HCT116 (cell line): Measurements from ENCODE around the gene BCL2L2. TPM values are rescaled to one million over a fixed set of nuclear protein-coding genes. Genes with fewer than 3 reads are reported as not detected.

ENCODE experiments used
- ATAC-seq: fragments of 200-7000 bp; cut with Tn5 transposase; 2 replicates; pipeline ENCODE4 v1.9.1; 2020; ENCODE audit warnings: mild to moderate bottlenecking, moderate library complexity
- BruUV-seq: library from RNA; stranded (reverse); fragments of 400-500 nt; replicated peaks from 2 replicates; lab custom pipeline; 2021; lab: Mats Ljungman, UMichigan
- CTCF ChIA-PET: fragments of 300-600 bp; sonication (Branson Sonifier 250); formaldehyde crosslinking; loops from one replicate; lab custom pipeline; 2021; ENCODE audit warnings: antibody characterized with exemption; lab: Charles Lee
- POLR2A ChIA-PET: fragments of 300-600, 350-600 bp; sonication (Branson Sonifier 250); formaldehyde crosslinking; loops from one replicate; lab custom pipeline; 2021; ENCODE audit warnings: antibody characterized with exemption; lab: Charles Lee
- RAD21 ChIA-PET, 2 experiments: fragments of 300-600 bp; sonication (Branson Sonifier 250); formaldehyde crosslinking; loops; one replicate each; lab custom pipeline; 2023; ENCODE audit warnings: low total read pairs in 2 of 2; ENCODE audit not compliant: uncharacterized antibody in 2 of 2, unreplicated experiment in 2 of 2, low non-redundant PET in 1 of 2; lab: Charles Lee
- DNase-seq: peaks from one replicate; pipeline ENCODE4 v3.0.0-alpha.2; 2010; ENCODE audit warnings: low read depth, low spot score
- H2AFZ ChIP-seq: fragments of 200-600 bp; shearing (Covaris generic), sonication (generic); 2 replicates; pipeline ENCODE4 v1.6.1; 2017; ENCODE audit warnings: low read depth, mixed run types, mixed read lengths, antibody characterized with exemption, low read length; ENCODE audit not compliant: poor library complexity, severe bottlenecking
- H3K27ac ChIP-seq: 2 replicates; pipeline ENCODE4 v1.5.1; 2012; ENCODE audit warnings: low read depth, low read length
- H3K27me3 ChIP-seq: fragments of 200-600 bp; sonication (generic); 2 replicates; pipeline ENCODE4 v1.6.1; 2016; ENCODE audit warnings: mixed run types, low read length, mixed read lengths; ENCODE audit not compliant: insufficient read depth
- H3K36me3 ChIP-seq, 2 experiments: fragments of 200-500 bp in 1 of 2; fragments of 200-600 bp in 1 of 2; sonication (Bioruptor generic) in 1 of 2; sonication (generic) in 1 of 2; 2 replicates each; pipeline versions ENCODE4 v1.5.1 to v1.6.1; 2014 to 2016; ENCODE audit warnings: low read length in 2 of 2, inconsistent platforms in 1 of 2, mixed read lengths in 1 of 2, mixed run types in 1 of 2; ENCODE audit not compliant: insufficient read depth in 2 of 2, control insufficient read depth in 1 of 2
- H3K4me1 ChIP-seq, 2 experiments: fragments of 200-600 bp in 1 of 2; sonication (generic) in 1 of 2; 2 replicates each; pipeline versions ENCODE4 v1.5.1 to v1.6.1; 2012 to 2017; ENCODE audit warnings: low read length in 2 of 2, inconsistent platforms in 1 of 2, mild to moderate bottlenecking in 1 of 2, mixed read lengths in 1 of 2, mixed run types in 1 of 2, moderate library complexity in 1 of 2; ENCODE audit not compliant: insufficient read depth in 2 of 2, control insufficient read depth in 1 of 2
- H3K4me2 ChIP-seq: fragments of 200-600 bp; sonication (generic); 2 replicates; pipeline ENCODE4 v1.6.1; 2017; ENCODE audit warnings: mixed run types, low read length, mixed read lengths
- H3K4me3 ChIP-seq, 2 experiments: fragments of 200-600 bp in 1 of 2; sonication (generic) in 1 of 2; replicated peaks in 1 of 2; 2 replicates each; pipeline ENCODE4 v1.5.1; 2011 to 2016; ENCODE audit warnings: low read length in 2 of 2, control low read depth in 1 of 2, low read depth in 1 of 2, mild to moderate bottlenecking in 1 of 2, mixed read lengths in 1 of 2, mixed run types in 1 of 2
- H3K79me2 ChIP-seq: fragments of 200-600 bp; sonication (generic); 2 replicates; pipeline ENCODE4 v1.6.1; 2017; ENCODE audit warnings: mild to moderate bottlenecking, mixed run types, low read length, moderate library complexity, mixed read lengths; ENCODE audit not compliant: insufficient read depth
- H3K9ac ChIP-seq: fragments of 200-600 bp; sonication (generic); 2 replicates; pipeline ENCODE4 v1.6.1; 2016; ENCODE audit warnings: low read length, mixed read lengths
- H3K9me2 ChIP-seq: fragments of 200-600 bp; sonication (generic), shearing (Covaris generic); 2 replicates; pipeline ENCODE4 v1.6.1; 2017; ENCODE audit warnings: mixed run types, mild to moderate bottlenecking, moderate library complexity; ENCODE audit not compliant: insufficient read depth
- H3K9me3 ChIP-seq, 2 experiments: fragments of 200-500 bp in 1 of 2; fragments of 200-600 bp in 1 of 2; sonication (Bioruptor generic) in 1 of 2; sonication (generic) in 1 of 2; 2 replicates each; pipeline ENCODE4 v1.6.1; 2014 to 2017; ENCODE audit warnings: low read length in 2 of 2, mixed read lengths in 2 of 2, inconsistent platforms in 1 of 2, low read depth in 1 of 2, mild to moderate bottlenecking in 1 of 2, mixed run types in 1 of 2, moderate library complexity in 1 of 2; ENCODE audit not compliant: control insufficient read depth in 1 of 2, insufficient read depth in 1 of 2
- H4K20me1 ChIP-seq: fragments of 200-600 bp; sonication (generic), shearing (Covaris generic); 2 replicates; pipeline ENCODE4 v1.6.1; 2017; ENCODE audit warnings: mixed run types, mild to moderate bottlenecking, moderate library complexity; ENCODE audit not compliant: insufficient read depth
- CBX3 ChIP-seq: IDR thresholded peaks from 2 replicates; pipeline ENCODE4 v1.6.1; 2012; ENCODE audit warnings: low read depth
- ELF1 ChIP-seq: IDR thresholded peaks from 2 replicates; pipeline ENCODE4 v1.6.1; 2012; ENCODE audit warnings: low read depth, borderline replicate concordance
- JUND ChIP-seq: IDR thresholded peaks from 2 replicates; pipeline ENCODE4 v1.6.1; 2012
- SRF ChIP-seq: IDR thresholded peaks from 2 replicates; pipeline ENCODE4 v1.6.1; 2012; ENCODE audit warnings: low read depth
- TCF7L2 ChIP-seq: IDR thresholded peaks from 2 replicates; pipeline ENCODE4 v1.7.0; 2011; ENCODE audit warnings: borderline replicate concordance, inconsistent platforms; ENCODE audit not compliant: insufficient read depth, insufficient read length; ENCODE audit errors: extremely low read depth
- intact Hi-C: fragments of 100-400 bp; cut with micrococcal nuclease; formaldehyde crosslinking; loops from 2 replicates; pipeline ENCODE4 v1.10.0; 2022
- total RNA-seq: library from RNA; stranded (reverse); gene quantifications from one replicate; pipeline ENCODE4 v1.2.1, GENCODE V29; 2021; ENCODE audit not compliant: unreplicated experiment
- TF ChIP-seq, protein P1 (sequence below), 3 experiments: fragments of 200-600 bp in 1 of 3; sonication (generic) in 1 of 3; IDR thresholded peaks in 2 of 3; conservative IDR thresholded peaks in 1 of 3; 2 replicates each; pipeline ENCODE4 v1.5.1; 2012 to 2017; ENCODE audit warnings: low read depth in 2 of 3, low read length in 2 of 3, antibody characterized with exemption in 1 of 3, borderline replicate concordance in 1 of 3, control low read depth in 1 of 3, mild to moderate bottlenecking in 1 of 3, mixed read lengths in 1 of 3, mixed run types in 1 of 3, moderate library complexity in 1 of 3; ENCODE audit not compliant: insufficient read depth in 1 of 3
- TF ChIP-seq, protein P2 (sequence below): IDR thresholded peaks from 2 replicates; pipeline ENCODE4 v1.6.1; 2011; ENCODE audit warnings: mild to moderate bottlenecking, low read length, moderate library complexity; ENCODE audit not compliant: insufficient replicate concordance; ENCODE audit errors: extremely low read depth
- TF ChIP-seq, protein P3 (sequence below): IDR thresholded peaks from 2 replicates; pipeline ENCODE4 v1.6.1; 2012

BCL2L2 gene
- total RNA-seq, 1 experiment from 2014 or later: 25.5 TPM

DNA sequence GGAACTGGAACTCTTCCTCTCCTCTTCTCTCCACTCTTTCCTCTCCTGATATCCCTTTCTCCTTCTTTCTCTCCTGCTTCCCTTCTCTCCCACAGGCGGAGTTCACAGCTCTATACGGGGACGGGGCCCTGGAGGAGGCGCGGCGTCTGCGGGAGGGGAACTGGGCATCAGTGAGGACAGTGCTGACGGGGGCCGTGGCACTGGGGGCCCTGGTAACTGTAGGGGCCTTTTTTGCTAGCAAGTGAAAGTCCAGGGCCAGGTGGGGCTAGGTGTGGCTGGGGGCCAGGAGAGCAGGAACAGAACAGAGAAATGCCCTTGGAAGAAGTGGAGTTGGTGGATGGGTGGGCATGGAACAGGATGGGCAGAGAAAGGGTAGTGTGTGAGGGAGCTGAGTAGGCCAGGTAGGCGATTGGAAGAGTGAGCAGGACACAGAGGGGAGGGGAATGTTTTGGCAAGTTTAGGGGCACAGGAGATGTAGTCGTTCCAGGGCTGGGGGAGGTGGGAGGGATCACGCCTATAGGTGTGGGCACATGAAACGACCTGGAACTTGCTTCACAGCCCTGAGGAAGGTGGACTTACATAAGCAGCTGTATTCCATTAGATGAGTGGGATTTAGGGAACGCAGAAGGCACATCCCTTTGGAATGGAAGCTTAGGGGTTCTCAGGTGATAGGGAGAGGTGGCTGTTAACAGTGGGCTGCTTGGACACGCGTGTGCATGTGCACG, 2.2 kb downstream of the BCL2L2 start:
- TF ChIP-seq, protein P1, sequence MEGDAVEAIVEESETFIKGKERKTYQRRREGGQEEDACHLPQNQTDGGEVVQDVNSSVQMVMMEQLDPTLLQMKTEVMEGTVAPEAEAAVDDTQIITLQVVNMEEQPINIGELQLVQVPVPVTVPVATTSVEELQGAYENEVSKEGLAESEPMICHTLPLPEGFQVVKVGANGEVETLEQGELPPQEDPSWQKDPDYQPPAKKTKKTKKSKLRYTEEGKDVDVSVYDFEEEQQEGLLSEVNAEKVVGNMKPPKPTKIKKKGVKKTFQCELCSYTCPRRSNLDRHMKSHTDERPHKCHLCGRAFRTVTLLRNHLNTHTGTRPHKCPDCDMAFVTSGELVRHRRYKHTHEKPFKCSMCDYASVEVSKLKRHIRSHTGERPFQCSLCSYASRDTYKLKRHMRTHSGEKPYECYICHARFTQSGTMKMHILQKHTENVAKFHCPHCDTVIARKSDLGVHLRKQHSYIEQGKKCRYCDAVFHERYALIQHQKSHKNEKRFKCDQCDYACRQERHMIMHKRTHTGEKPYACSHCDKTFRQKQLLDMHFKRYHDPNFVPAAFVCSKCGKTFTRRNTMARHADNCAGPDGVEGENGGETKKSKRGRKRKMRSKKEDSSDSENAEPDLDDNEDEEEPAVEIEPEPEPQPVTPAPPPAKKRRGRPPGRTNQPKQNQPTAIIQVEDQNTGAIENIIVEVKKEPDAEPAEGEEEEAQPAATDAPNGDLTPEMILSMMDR (IDR thresholded peaks at IDR 0.05 in 2 of 3, conservative IDR thresholded peaks at IDR 0.05 in 1 of 3; ENCODE audit: borderline replicate concordance in 1 of 3, insufficient read depth in 1 of 3, low read depth in 2 of 3, low read length in 2 of 3): no peak
- TF ChIP-seq, all 23 proteins: peak for 0
- H4K20me1 ChIP-seq: no peaks in the 10 kb centered on the region
- no peak overlapping the region for H2AFZ ChIP-seq
- RAD21 ChIA-PET: no interaction called here
- no peaks in the 10 kb centered on the region for H3K9me2 ChIP-seq
- H3K4me2 ChIP-seq: no peak overlapping the region
- CTCF ChIA-PET: no interaction called here
- H3K4me1 ChIP-seq: peaks cover 16 to 22% of the 10 kb centered on the region in 2 experiments; a peak in 3 of 4 replicates
- H3K36me3 ChIP-seq: peaks cover 32 to 39% of the 10 kb centered on the region in 2 experiments
- no peak for ATAC-seq
- no peak for DNase-seq
- POLR2A ChIA-PET: no interaction called here
- BruUV-seq: no TSS peak
- H3K27ac ChIP-seq: no peak overlapping the region
- no peaks in the 10 kb centered on the region for H3K9me3 ChIP-seq
- H3K27me3 ChIP-seq: no peaks in the 10 kb centered on the region
- intact Hi-C loops: loop anchor here (10.0 kb wide), 1 partner anchor 324 kb away; the partner anchor contains the start of gene AJUBA
- H3K79me2 ChIP-seq: peaks cover 54% of the 10 kb centered on the region
- no peak overlapping the region for H3K4me3 ChIP-seq
- no peak overlapping the region for H3K9ac ChIP-seq

DNA sequence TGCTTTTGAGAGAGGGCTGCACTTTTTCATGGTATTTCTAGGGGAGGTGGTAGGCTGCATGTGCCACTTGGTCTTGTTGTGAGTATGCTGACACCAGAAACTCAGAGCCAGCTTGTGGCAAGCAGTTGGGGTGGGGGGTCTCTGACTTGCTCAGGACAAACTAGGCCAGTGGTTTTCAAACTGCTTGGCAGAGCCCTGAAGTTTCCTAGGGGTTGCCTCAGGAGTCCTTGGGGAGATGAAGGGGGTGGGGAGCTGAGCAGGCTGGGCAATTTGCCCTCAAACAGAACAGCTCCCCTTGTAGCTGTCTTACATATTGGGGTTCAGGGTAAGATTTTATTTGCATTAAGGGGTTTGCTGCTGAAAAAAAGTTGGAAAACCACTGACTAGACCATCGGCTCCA, 3.9 kb downstream of the BCL2L2 start:
- H2AFZ ChIP-seq: no peak overlapping the region
- ChIA-PET POLR2A (interaction anchor here (1.3 kb wide), 1 partner anchor 11 kb away, joined by 8 read pairs; the partner anchor contains the start of gene PABPN1), CTCF (no interaction called here), RAD21 (no interaction called here)
- no peak for ATAC-seq
- DNase-seq: no peak
- H3K4me3 ChIP-seq: no peak overlapping the region
- H3K4me1 ChIP-seq: peaks cover 16 to 22% of the 10 kb centered on the region in 2 experiments; a peak in 3 of 4 replicates
- no peaks in the 10 kb centered on the region for H3K9me3 ChIP-seq
- no TSS peak for BruUV-seq
- TF ChIP-seq TCF7L2 (no peak), SRF (no peak), JUND (no peak), CBX3 (no peak), ELF1 (no peak)
- TF ChIP-seq, protein P2, sequence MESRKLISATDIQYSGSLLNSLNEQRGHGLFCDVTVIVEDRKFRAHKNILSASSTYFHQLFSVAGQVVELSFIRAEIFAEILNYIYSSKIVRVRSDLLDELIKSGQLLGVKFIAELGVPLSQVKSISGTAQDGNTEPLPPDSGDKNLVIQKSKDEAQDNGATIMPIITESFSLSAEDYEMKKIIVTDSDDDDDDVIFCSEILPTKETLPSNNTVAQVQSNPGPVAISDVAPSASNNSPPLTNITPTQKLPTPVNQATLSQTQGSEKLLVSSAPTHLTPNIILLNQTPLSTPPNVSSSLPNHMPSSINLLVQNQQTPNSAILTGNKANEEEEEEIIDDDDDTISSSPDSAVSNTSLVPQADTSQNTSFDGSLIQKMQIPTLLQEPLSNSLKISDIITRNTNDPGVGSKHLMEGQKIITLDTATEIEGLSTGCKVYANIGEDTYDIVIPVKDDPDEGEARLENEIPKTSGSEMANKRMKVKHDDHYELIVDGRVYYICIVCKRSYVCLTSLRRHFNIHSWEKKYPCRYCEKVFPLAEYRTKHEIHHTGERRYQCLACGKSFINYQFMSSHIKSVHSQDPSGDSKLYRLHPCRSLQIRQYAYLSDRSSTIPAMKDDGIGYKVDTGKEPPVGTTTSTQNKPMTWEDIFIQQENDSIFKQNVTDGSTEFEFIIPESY: no peak
- TF ChIP-seq, protein P1 (IDR thresholded peaks at IDR 0.05 in 2 of 3, conservative IDR thresholded peaks at IDR 0.05 in 1 of 3; ENCODE audit: borderline replicate concordance in 1 of 3, insufficient read depth in 1 of 3, low read depth in 2 of 3, low read length in 2 of 3): no peak
- TF ChIP-seq, protein P3, sequence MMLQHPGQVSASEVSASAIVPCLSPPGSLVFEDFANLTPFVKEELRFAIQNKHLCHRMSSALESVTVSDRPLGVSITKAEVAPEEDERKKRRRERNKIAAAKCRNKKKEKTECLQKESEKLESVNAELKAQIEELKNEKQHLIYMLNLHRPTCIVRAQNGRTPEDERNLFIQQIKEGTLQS: no peak
- no peaks in the 10 kb centered on the region for H3K9me2 ChIP-seq
- H3K79me2 ChIP-seq: peaks cover 60% of the 10 kb centered on the region
- H3K36me3 ChIP-seq: peaks cover 32 to 39% of the 10 kb centered on the region in 2 experiments
- no peak overlapping the region for H3K4me2 ChIP-seq
- H3K27ac ChIP-seq: no peak overlapping the region
- no peak overlapping the region for H3K9ac ChIP-seq
- H4K20me1 ChIP-seq: no peaks in the 10 kb centered on the region
- intact Hi-C loops: no loop called here
- no peaks in the 10 kb centered on the region for H3K27me3 ChIP-seq
